Trophoblast cell (in vitro differentiated cells and primary cell): ENCODE data around the gene TBX5.

Experiments used
- DNase-seq, 2 donors: peaks; one replicate each; pipeline ENCODE4 v3.0.0-alpha.2; 2016
- H2AFZ ChIP-seq: 2 replicates; pipeline ENCODE4 v1.6.1; 2013; ENCODE audit warnings: low read length, moderate library complexity, mild to moderate bottlenecking; ENCODE audit not compliant: insufficient read depth, poor library complexity
- H2AK5ac ChIP-seq: 2 replicates; pipeline ENCODE4 v1.6.1; 2013; ENCODE audit warnings: mild to moderate bottlenecking, low read length
- H2BK120ac ChIP-seq: 2 replicates; pipeline ENCODE4 v1.6.1; 2013; ENCODE audit warnings: low read length, mild to moderate bottlenecking, moderate library complexity; ENCODE audit not compliant: insufficient read depth, poor library complexity
- H2BK12ac ChIP-seq: 2 replicates; pipeline ENCODE4 v1.6.1; 2013; ENCODE audit warnings: mild to moderate bottlenecking, low read length, moderate library complexity
- H2BK5ac ChIP-seq: 2 replicates; pipeline ENCODE4 v1.6.1; 2013; ENCODE audit warnings: low read length, low read depth, moderate library complexity, mild to moderate bottlenecking; ENCODE audit not compliant: poor library complexity
- H3K14ac ChIP-seq: 2 replicates; pipeline ENCODE4 v1.6.1; 2013; ENCODE audit warnings: mild to moderate bottlenecking, low read length
- H3K18ac ChIP-seq: 2 replicates; pipeline ENCODE4 v1.6.1; 2013; ENCODE audit warnings: mild to moderate bottlenecking, low read length
- H3K23ac ChIP-seq: 2 replicates; pipeline ENCODE4 v1.6.1; 2013; ENCODE audit warnings: low read length
- H3K27ac ChIP-seq: 2 replicates; pipeline ENCODE4 v1.5.1; 2013; ENCODE audit warnings: low read depth, mild to moderate bottlenecking, inconsistent platforms, low read length, moderate library complexity
- H3K27me3 ChIP-seq: 2 replicates; pipeline ENCODE4 v1.6.1; 2013; ENCODE audit warnings: inconsistent platforms, mild to moderate bottlenecking, low read length, moderate library complexity; ENCODE audit not compliant: insufficient read depth
- H3K36me3 ChIP-seq, 2 experiments: 1 replicate in 1 of 2; 2 replicates in 1 of 2; pipeline ENCODE4 v1.6.1; 2013; ENCODE audit warnings: low read length in 2 of 2, mild to moderate bottlenecking in 2 of 2, moderate library complexity in 1 of 2; ENCODE audit not compliant: insufficient read depth in 2 of 2, control insufficient read depth in 1 of 2
- H3K4ac ChIP-seq: 2 replicates; pipeline ENCODE4 v1.6.1; 2013; ENCODE audit warnings: low read depth, mild to moderate bottlenecking, low read length, moderate library complexity
- H3K4me1 ChIP-seq, 2 experiments: 1 replicate in 1 of 2; 2 replicates in 1 of 2; pipeline ENCODE4 v1.6.1; 2013; ENCODE audit warnings: low read length in 2 of 2, mild to moderate bottlenecking in 2 of 2, moderate library complexity in 1 of 2; ENCODE audit not compliant: insufficient read depth in 2 of 2, control insufficient read depth in 1 of 2
- H3K4me2 ChIP-seq: 2 replicates; pipeline ENCODE4 v1.6.1; 2013; ENCODE audit warnings: inconsistent platforms, mild to moderate bottlenecking, low read length, moderate library complexity
- H3K4me3 ChIP-seq: 2 replicates; pipeline ENCODE4 v1.5.1; 2013; ENCODE audit warnings: mild to moderate bottlenecking, low read depth, low read length, inconsistent platforms
- H3K79me1 ChIP-seq: one replicate; pipeline ENCODE4 v1.6.1; 2013; ENCODE audit warnings: low read length
- H3K79me2 ChIP-seq: 2 replicates; pipeline ENCODE4 v1.6.1; 2013; ENCODE audit warnings: low read length, mild to moderate bottlenecking; ENCODE audit not compliant: control insufficient read depth, insufficient read depth, poor library complexity
- H3K9ac ChIP-seq: 2 replicates; pipeline ENCODE4 v1.6.1; 2013; ENCODE audit warnings: mild to moderate bottlenecking, low read length
- H3K9me3 ChIP-seq: 2 replicates; pipeline ENCODE4 v1.6.1; 2013; ENCODE audit warnings: low read depth, mild to moderate bottlenecking, control low read depth, inconsistent platforms, low read length; ENCODE audit not compliant: insufficient read depth
- H4K12ac ChIP-seq: 2 replicates; pipeline ENCODE4 v1.6.1; 2013; ENCODE audit warnings: low read depth, mild to moderate bottlenecking, low read length, moderate library complexity
- H4K8ac ChIP-seq: 2 replicates; pipeline ENCODE4 v1.6.1; 2013; ENCODE audit warnings: low read depth, mild to moderate bottlenecking, low read length, moderate library complexity
- H4K91ac ChIP-seq: one replicate; pipeline ENCODE4 v1.6.1; 2013; ENCODE audit warnings: low read depth, mild to moderate bottlenecking, low read length, moderate library complexity
- WGBS: extraction: QIAGEN DNeasy Blood & Tissue Kit; methylation state at CpG from one replicate; pipeline ENCODE4 v1.1.7; 2013; ENCODE audit warnings: missing lambda C conversion rate; ENCODE audit not compliant: insufficient read length, insufficient coverage; ENCODE audit errors: extremely low coverage; 5-methylcytosine and 5-hydroxymethylcytosine counted together

TBX5 gene

GRCh38 chr12:114448618-114448933, 42.6 kb upstream of the TBX5 start:
- Histone ChIP-seq H2BK120ac (no peak overlapping the region), H3K23ac (no peak overlapping the region), H3K4me2 (no peak overlapping the region), H4K91ac (no peak overlapping the region), H2AFZ (no peak overlapping the region), H2BK5ac (no peak overlapping the region), H4K8ac (no peak overlapping the region), H3K9ac (no peak overlapping the region), H3K4me1 (no peaks in the 10 kb centered on the region), H3K36me3 (no peaks in the 10 kb centered on the region), H3K9me3 (peaks cover 2% of the 10 kb centered on the region), H2BK12ac (no peak overlapping the region), H3K4ac (no peak overlapping the region), H3K27me3 (peaks cover 72% of the 10 kb centered on the region), H3K79me2 (no peaks in the 10 kb centered on the region), H3K79me1 (no peaks in the 10 kb centered on the region), H3K4me3 (no peak overlapping the region), H3K14ac (no peak overlapping the region), H3K27ac (no peak overlapping the region), H3K18ac (no peak overlapping the region), H2AK5ac (no peak overlapping the region), H4K12ac (no peak overlapping the region)
- no peak for DNase-seq
- WGBS = no CpG with 5 or more reads among the region's 23 CpGs

DNA sequence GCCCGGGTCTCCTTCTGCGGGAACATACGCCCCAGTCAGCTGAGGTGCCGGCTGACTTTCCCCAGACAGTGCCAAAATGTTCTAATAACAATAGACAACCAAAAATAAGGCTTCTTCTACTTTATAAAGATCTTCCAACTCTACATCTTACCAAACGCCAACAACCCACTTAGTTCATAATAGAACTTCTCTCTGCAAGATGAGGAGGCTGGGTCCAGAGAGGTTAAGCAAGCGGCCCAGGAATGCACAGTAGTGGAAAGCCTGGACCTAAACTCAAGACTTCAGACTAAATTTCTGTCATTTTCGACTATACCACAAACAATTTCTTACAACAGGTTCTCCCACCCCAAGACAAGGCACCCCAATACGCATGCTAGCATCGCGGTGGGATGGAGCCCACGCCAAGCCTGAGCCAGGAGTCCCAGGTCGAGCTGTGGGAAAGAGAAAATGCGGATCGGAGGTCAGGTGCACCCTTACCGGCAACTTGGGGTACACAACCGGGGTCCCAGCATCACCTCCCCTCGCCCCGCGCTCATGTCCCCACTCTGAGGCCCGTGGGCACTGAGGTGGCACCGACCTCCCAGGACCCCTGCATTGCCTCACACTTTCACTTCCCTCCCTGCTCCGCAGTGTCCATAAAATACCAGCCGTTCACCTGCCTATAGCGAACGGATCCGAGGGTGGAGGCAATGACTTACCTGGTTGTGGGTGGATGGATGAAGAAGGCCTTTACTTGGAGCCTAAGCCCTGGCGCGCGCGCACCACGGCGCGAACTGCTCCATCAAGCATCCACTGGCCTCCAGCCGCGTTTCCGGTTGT, 42.1 kb upstream of the TBX5 start:
- Histone ChIP-seq H3K14ac (no peak overlapping the region), H2BK12ac (no peak overlapping the region), H3K4me3 (no peak overlapping the region), H3K9me3 (peaks cover 2% of the 10 kb centered on the region), H3K27ac (no peak overlapping the region), H2AFZ (no peak overlapping the region), H4K91ac (no peak overlapping the region), H4K12ac (no peak overlapping the region), H2AK5ac (no peak overlapping the region), H3K4ac (no peak overlapping the region), H3K4me2 (no peak overlapping the region), H3K4me1 (no peaks in the 10 kb centered on the region), H3K9ac (no peak overlapping the region), H3K79me2 (no peaks in the 10 kb centered on the region), H3K18ac (no peak overlapping the region), H3K79me1 (no peaks in the 10 kb centered on the region), H3K36me3 (no peaks in the 10 kb centered on the region), H4K8ac (no peak overlapping the region), H2BK5ac (no peak overlapping the region), H3K23ac (no peak overlapping the region), H3K27me3 (peaks cover 78% of the 10 kb centered on the region), H2BK120ac (no peak overlapping the region)
- no peak for DNase-seq
- no CpG with 5 or more reads among the region's 36 CpGs for WGBS

- Histone ChIP-seq H3K36me3 (no peaks in the 10 kb centered on the region), H3K9me3 (peaks cover 2% of the 10 kb centered on the region), H2BK5ac (no peak overlapping the region), H3K14ac (no peak overlapping the region), H3K27ac (no peak overlapping the region), H3K4me1 (no peaks in the 10 kb centered on the region), H2AFZ (no peak overlapping the region), H2BK12ac (no peak overlapping the region), H3K4me3 (no peak overlapping the region), H3K9ac (no peak overlapping the region), H3K79me1 (no peaks in the 10 kb centered on the region), H2BK120ac (no peak overlapping the region), H3K27me3 (peaks cover 83% of the 10 kb centered on the region), H4K8ac (no peak overlapping the region), H2AK5ac (no peak overlapping the region), H4K12ac (no peak overlapping the region), H3K79me2 (no peaks in the 10 kb centered on the region), H4K91ac (no peak overlapping the region), H3K23ac (no peak overlapping the region), H3K4me2 (no peak overlapping the region), H3K4ac (no peak overlapping the region), H3K18ac (no peak overlapping the region)
- no peak for DNase-seq
- no CpG with 5 or more reads among the region's 37 CpGs for WGBS
These were observed 41.4 kb upstream of the TBX5 start for GRCh38 chr12:114447274-114447716.

- no peak overlapping the region for H3K9ac ChIP-seq
- no peak overlapping the region for H3K23ac ChIP-seq
- no peak overlapping the region for H3K18ac ChIP-seq
- H3K79me1 ChIP-seq = no peaks in the 10 kb centered on the region
- no peak overlapping the region for H2AFZ ChIP-seq
- H3K79me2 ChIP-seq = no peaks in the 10 kb centered on the region
- H3K4ac ChIP-seq = no peak overlapping the region
- WGBS = no CpG with 5 or more reads among the region's 32 CpGs
- peaks cover 88% of the 10 kb centered on the region for H3K27me3 ChIP-seq
- no peak overlapping the region for H3K4me2 ChIP-seq
- no peaks in the 10 kb centered on the region for H3K4me1 ChIP-seq
- H3K4me3 ChIP-seq = no peak overlapping the region
- peaks cover 4% of the 10 kb centered on the region for H3K9me3 ChIP-seq
- H3K27ac ChIP-seq = no peak overlapping the region
- no peak overlapping the region for H2BK120ac ChIP-seq
- no peak overlapping the region for H2BK5ac ChIP-seq
- no peak for DNase-seq
- H4K91ac ChIP-seq = no peak overlapping the region
- no peak overlapping the region for H3K14ac ChIP-seq
- H2AK5ac ChIP-seq = no peak overlapping the region
- H3K36me3 ChIP-seq = no peaks in the 10 kb centered on the region
- H4K12ac ChIP-seq = no peak overlapping the region
- H2BK12ac ChIP-seq = no peak overlapping the region
- H4K8ac ChIP-seq = no peak overlapping the region
These were observed 39.7 kb upstream of the TBX5 start for GRCh38 chr12:114445401-114446323.
